GM19397 (cell line): ENCODE results near the gene ABCA8.

ENCODE experiments used
- ATAC-seq: cut with Tn5 transposase; IDR thresholded peaks from one replicate; pipeline ENCODE4 v1.9.1; 2021; ENCODE audit warnings: mild to moderate bottlenecking, moderate library complexity; ENCODE audit not compliant: unreplicated experiment

ABCA8 gene

GRCh38 chr17:68878226-68878885 lies 76.8 kb downstream of the ABCA8 start:
- no peak for ATAC-seq

GRCh38 chr17:68871447-68871846 lies 83.7 kb downstream of the ABCA8 start:
- ATAC-seq, result no peak

- no peak for ATAC-seq
Observed at GRCh38 chr17:68870976-68871375, 84.2 kb downstream of the ABCA8 start.

- no peak for ATAC-seq
Observed at GRCh38 chr17:68870161-68870826, 84.9 kb downstream of the ABCA8 start.

GRCh38 chr17:68868708-68869107 lies 86.5 kb downstream of the ABCA8 start:
- no peak for ATAC-seq

- no peak for ATAC-seq
Observed at GRCh38 chr17:68867759-68868516, 87.3 kb downstream of the ABCA8 start.

GRCh38 chr17:68865584-68865983 lies 89.6 kb downstream of the ABCA8 start:
- no peak for ATAC-seq

GRCh38 chr17:68863091-68863652 lies 92.0 kb downstream of the ABCA8 start:
- ATAC-seq, result no peak

GRCh38 chr17:68861602-68862001 lies 93.6 kb downstream of the ABCA8 start:
- ATAC-seq, result no peak

GRCh38 chr17:68860941-68861340 lies 94.3 kb downstream of the ABCA8 start:
- no peak for ATAC-seq

GRCh38 chr17:68854452-68854851 lies 100.7 kb downstream of the ABCA8 start:
- ATAC-seq, result no peak

GRCh38 chr17:68853439-68853838 lies 101.8 kb downstream of the ABCA8 start:
- ATAC-seq, result no peak

GRCh38 chr17:68853036-68853435 lies 102.2 kb downstream of the ABCA8 start:
- ATAC-seq, result no peak

- no peak for ATAC-seq
Observed at GRCh38 chr17:68851890-68852289, 103.3 kb downstream of the ABCA8 start.

- no peak for ATAC-seq
Observed at GRCh38 chr17:68850749-68851510, 104.3 kb downstream of the ABCA8 start.

GRCh38 chr17:68849673-68850610 lies 105.2 kb downstream of the ABCA8 start:
- ATAC-seq, result no peak

GRCh38 chr17:68847711-68848110 lies 107.5 kb downstream of the ABCA8 start:
- ATAC-seq, result no peak

- no peak for ATAC-seq
Observed at GRCh38 chr17:68843522-68843921, 111.7 kb downstream of the ABCA8 start.

GRCh38 chr17:68840073-68840472 lies 115.1 kb downstream of the ABCA8 start:
- ATAC-seq, result no peak

- ATAC-seq, result no peak
Observed at GRCh38 chr17:68835071-68835470, 120.1 kb downstream of the ABCA8 start.
